Measurements from ENCODE around the gene ENTPD6.

The ENTPD6 gene

DNA sequence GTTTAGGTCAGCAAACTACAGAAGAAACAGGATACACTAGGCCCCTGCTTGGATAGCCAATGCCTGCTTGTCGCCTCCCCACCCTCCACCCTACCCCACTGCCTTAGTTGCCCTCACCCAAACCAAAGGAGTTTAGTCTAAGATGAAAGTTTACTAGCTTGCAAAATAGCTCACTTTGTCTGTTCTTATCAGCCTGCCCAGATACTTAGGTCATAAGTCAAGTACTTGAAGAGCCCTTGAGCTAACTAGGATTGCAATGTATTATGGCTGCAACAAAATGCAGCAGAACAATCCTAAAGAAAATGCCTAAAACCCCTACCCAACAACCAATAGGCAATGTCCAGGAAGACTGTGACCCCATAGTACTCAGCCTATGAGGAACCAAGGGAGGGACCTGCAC is 7.3 kb upstream of the ENTPD6 start:
- ATAC-seq = no peak
- no peak for DNase-seq

DNA sequence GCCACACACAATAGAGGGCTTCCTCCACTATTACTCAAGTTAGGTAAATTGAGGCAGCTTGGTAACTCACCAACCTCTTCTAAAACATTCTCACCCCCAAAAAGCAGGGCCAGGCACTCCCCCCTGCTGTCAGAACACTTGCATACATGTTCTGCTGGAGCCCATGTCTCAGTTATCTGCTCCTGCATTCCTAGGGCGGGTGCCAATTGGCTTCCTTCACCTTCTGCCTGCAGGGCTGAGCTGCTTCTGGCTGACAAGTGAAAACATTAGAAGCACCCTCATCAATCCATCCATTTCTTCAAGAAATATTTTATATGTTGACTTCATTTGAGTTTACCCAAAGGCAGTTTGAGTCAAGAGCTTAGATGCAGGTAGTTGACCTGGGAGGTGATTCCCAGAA is 4.5 kb upstream of the ENTPD6 start:
- DNase-seq = no peak
- ATAC-seq = no peak

DNA sequence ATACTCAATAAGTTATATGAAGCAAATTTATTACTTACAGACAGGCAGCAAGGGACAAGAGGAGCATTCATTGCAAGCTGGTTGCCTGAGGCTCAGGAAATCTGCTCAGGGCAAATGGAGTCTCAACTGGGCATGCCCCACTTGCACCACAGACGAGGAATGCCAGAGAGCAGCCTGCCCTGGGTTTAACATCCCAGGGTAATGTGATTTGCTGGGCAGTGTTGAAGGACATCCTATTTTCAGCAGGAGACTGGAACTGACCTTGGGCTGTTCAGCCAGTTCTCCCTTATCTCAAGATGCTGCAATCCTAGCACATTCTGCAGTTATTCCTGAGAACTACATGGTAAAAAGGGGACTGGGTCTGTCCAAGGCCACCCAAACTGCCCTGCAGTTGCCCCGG is 3.8 kb upstream of the ENTPD6 start:
- ATAC-seq (no peak), DNase-seq (no peak)

DNA sequence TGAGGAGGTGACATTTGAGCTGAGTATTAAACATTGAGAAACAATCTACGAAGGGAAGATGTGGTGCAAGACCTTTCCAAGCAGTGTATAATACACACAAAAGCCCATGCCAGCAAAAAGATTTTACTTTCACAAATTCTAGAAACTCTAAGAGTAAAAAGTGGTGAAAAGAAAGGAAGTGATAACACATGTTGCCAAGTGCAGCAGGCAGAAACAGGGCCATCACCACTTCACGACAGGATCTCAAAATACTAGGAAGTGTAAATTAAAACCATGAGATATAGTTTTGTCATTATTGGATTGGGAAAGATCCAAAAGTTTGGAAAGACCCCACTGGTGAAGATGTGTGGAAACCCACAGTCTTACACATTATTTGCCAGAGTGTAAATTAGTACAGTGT is 1.7 kb upstream of the ENTPD6 start:
- no peak for DNase-seq

GRCh38 chr20:25194333-25194972 is 1.1 kb upstream of the ENTPD6 start:
- DNase-seq (no peak), ATAC-seq (no peak)

More for the DNA sequence above, 1.7 kb upstream of the ENTPD6 start:
- ATAC-seq = no peak

DNA sequence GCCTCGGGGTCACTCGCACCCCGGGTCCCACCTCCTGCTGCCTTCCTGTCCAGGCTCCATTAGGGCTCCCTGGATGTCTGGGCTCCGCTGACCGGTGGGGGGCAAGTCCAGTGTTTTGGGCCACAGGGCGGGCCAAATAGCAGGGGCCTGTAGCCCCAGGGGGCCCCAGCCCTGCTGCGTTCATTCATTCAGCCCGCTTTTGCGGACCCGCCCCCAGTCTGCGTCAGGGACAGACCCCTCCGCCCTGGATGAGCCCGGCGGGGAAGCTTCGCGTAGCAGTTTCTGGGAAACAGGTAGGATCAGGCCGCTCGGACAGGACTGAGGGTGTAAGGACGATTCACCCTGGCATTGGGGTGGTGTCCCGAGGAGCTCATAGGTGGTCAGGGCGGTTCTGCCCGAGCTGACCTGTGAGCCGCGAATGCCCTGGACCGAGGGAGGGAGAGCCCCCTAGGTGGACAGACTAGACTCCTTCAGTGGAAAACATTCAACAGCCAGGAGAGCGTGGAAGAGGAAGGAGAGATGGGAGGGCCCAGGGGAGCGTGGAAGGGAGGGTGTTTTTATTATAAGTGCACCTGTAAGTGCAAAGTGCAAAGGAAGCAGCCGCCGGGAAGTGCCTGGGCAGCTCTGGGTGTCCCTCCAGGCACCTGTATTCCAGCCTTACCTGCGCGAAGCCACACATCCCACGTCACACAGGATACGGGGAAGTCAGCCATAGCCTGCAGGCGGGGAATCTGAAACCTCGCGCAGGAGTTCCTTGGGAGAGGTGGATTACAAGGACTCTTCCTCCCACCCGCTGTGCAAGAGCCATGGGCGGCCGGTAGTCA is 662 bp downstream of the ENTPD6 start:
- DNase-seq (peak; percentile 45), ATAC-seq (peak; percentile 51)

GRCh38 chr20:25196786-25197120 is 1.2 kb downstream of the ENTPD6 start:
- DNase-seq (no peak), ATAC-seq (no peak)

DNA sequence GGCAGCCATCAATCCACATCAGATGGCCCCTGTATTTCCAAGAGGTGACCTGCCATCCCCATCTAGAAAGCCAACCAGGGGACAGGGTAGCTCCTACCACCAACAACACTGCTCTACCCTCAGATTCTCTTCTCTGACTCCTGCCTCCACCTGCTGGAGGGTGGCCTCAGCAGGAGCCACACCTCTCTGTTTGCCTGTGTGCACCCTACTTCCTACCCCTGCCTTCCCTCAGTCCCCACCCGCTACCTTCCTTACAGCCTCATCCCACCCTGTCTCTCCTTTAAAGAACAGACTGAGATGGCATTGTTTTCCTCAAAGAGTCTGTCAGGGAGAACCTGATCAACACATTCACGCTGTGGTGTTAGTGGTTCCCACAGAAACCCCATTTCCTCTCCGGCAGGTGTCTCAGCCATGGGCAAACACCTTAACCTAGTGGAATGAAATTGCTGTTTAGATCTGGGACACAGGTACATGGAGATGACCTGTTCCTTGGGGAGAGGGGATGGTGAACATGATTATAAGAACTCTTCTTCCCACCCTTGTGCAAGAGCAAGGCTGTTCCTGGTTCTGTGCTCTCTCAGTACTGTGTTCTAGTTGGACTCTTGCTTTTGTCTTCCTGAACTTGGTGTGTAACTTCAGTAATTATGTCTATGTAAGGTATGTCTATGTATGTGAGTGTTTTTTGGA is 1.8 kb downstream of the ENTPD6 start:
- DNase-seq = no peak
- no peak for ATAC-seq

GRCh38 chr20:25197870-25198190 is 2.3 kb downstream of the ENTPD6 start:
- ATAC-seq (no peak), DNase-seq (no peak)

DNA sequence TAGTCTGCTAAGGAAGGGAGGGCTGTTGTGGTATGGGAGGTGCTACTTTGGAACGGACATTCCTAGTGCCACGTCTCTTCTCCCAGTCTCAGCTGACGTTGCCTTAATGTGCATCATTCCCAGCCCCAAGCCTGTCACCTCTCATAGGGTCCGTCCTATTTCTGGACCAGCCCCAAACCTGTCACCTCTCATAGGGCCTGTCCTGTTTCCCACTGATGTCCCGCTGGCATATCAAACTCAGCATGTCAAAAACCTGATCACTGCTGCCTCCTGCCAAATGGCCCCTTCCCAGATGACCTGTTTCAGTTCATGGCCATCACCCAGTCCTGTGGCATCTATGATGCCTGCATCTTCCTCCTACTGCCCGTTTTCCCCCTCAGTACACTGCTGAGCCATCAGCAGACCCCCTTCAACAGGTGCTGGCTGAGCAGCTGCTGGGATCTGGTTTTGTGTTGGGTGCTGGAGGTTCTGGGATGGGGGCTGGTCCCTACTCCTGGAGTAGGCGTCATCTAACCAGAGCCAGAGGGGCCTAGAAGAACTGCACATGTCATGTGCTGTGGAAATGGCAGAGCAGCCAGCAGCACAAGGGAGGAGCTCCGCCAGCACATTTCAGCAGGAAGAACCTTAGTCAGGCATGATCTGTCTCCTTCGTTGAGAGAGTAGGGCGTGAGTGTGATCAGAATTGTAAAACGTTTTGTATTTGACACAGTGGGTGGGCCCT is 3.3 kb downstream of the ENTPD6 start:
- DNase-seq (no peak), ATAC-seq (no peak)

DNA sequence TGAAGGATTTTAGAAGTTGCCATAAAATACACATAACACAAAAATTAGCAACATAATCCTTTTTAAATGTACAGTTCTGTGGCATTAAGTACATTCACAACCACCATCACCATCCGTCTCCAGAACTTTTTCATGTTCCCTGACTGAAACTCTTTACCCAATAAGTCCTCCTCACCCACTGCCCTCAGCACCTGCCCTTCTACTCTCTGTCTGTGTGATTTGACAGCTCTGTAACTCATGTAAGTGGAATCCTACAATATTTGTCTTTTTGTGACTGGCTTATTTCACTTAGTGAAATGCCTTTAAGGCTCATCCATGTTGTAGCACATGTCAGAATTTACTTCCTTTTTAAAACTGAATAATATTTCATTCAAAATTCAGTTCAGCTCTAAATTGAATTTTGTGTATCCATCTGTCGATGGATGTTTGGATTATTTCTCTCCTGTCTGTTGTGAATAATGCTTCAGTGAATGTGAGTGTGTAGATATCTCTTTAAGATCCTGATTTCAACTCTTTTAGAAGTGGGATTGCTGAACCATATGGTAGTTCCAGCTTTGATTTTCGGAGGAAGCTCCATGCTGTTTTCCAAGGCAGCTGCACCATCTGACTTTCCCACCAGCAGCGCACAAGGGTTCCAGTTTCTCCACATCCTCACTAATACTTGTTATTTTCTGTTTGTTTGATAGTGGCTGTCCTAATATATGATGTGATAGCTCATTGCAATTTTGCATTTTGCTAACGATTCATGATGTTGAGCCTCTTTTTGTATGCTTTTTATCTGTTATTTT is 4.2 kb downstream of the ENTPD6 start:
- DNase-seq (no peak), ATAC-seq (no peak)

GRCh38 chr20:25203089-25203488 is 7.6 kb downstream of the ENTPD6 start:
- ATAC-seq = no peak
- DNase-seq = no peak

GRCh38 chr20:25203871-25204320 is 8.4 kb downstream of the ENTPD6 start:
- no peak for ATAC-seq
- DNase-seq = no peak

- DNase-seq (no peak), ATAC-seq (no peak)
These were observed 9.2 kb downstream of the ENTPD6 start for GRCh38 chr20:25204550-25205276.

DNA sequence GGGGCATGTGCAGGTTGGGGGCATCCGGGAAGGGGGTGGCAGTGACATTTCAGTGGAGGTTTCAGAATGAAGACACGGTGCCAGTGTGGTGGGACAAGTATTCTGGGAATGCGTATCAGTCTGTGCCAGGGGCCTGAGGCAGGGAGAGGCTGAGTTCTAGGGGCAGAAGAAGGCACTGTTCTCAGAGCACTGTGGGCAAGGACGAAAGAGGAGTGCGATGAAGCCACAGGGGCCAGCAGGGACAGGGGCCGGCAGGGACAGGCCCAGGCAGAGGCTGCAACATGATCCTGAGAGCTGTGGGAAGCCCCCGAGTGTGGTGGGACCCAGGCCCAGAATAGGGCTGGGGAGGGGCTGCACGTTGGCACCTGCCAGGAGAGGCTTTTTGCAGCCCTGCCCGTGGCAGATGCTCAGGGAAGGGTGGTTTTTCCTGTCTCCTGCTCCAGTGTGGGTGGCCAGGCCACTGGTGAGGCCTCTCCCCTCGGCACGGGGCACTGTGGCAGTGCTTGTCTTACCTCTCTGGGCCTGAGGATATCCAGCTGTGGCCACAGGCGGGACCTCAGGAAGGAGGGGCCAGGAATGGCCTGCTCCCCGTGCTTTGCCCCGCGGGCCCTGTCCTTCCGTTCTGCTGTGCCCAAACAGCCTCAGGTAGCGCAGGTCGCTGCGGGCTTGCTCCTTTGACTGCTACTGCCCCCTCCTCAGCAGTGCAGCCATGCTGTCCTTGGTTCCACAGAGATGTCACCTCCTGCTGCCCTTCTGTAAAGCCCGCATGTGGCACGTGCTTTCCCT is 10.0 kb downstream of the ENTPD6 start:
- no peak for DNase-seq
- ATAC-seq = no peak

DNA sequence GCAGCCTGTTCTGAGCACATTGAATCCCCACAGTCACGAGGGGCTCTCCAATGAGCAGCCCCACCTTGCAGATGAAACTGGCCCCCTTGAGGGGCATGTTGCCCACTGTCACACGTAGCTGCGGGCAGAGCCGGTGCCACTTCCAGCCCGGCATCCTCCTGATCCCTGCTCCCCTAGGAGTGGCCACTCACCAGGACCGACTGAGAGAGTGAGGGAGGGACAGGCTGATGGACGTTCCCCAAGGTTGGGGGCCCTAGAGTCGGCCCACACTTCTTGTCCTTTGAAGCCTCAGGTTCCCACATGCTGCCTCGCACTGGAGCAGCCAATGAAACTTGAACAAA is 10.5 kb downstream of the ENTPD6 start:
- no peak for ATAC-seq
- no peak for DNase-seq

DNA sequence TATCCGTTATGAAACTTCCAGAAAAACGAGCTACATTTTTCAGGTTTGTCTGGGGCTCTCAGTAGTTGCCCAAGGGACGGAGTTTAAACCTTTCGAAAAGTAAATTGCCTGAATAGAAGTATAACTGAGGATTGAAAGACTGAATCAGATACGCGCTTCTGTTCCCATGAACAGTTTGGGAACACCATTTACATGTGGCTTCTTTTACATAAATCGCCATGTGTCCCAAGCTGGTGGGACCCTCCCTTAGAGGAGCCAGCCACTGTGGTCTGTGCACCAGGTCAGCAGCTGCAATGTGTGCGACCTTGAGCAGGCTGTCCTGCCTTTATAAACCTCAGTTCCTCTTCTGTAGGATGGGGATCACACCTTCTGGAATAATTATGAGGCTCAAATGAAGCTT is 11.0 kb downstream of the ENTPD6 start:
- DNase-seq (no peak), ATAC-seq (no peak)

GRCh38 chr20:25207149-25207959 is 11.8 kb downstream of the ENTPD6 start:
- ATAC-seq = no peak
- DNase-seq = no peak

- ATAC-seq = no peak
- DNase-seq = no peak
These were observed 12.5 kb downstream of the ENTPD6 start for GRCh38 chr20:25207960-25208534.
